Heart left ventricle (tissue), 13 donors: ENCODE measurements around the gene REXO1.

Experiments
- CTCF ChIP-seq, 12 donors: fragments of 200-600 bp; sonication (generic) in 4 of 12; IDR thresholded peaks; one replicate each; pipeline versions ENCODE4 v1.5.0 to v1.8.0; 2018 to 2022; ENCODE audit warnings: antibody characterized with exemption in 12 of 12, mild to moderate bottlenecking in 5 of 12
- POLR2A ChIP-seq, 2 donors: fragments of 450-650 bp; IDR thresholded peaks; one replicate each; pipeline ENCODE4 v1.6.1; 2017; ENCODE audit warnings: antibody characterized with exemption in 2 of 2, mild to moderate bottlenecking in 2 of 2, moderate library complexity in 2 of 2
- donor health status: ischemic (EF 13 %, LVEDD 7.1; RV severe dilation, severe dysfunction).
- donor health status: DM: no; HTN: yes; CAD: no.
- donor health status: DM: no; HTN: no; CAD: no.
- donor health status: ischemic (EF 25% LVEDD 6.9; RV normal size, moderate dysfunction).
- donor health status: ischemic (EF 25% LVEDD 5.7; RV mildly dilated, moderate dysfunction).
- donor health status: ischemic (EF 35%, LVEDD 5.7; RV mildly dilated, moderate dysfunction).
- donor health status: nonischemic (EF 11% LVEDD 7.7; RV severe dilation, severe dysfunction).
- donor health status: DM: yes; HTN: yes; CAD: no.
- donor health status: PGD.
- donor health status: ischemic (EF 29% LVEDD 5.4; RV normal size, mild dysfunction).
- donor health status: nonischemic (EF 23%, LVEDD 6.1; RV moderate dilation, normal function).

- no peak for TF ChIP-seq CTCF (IDR thresholded peaks at IDR 0.05)
- no peak for TF ChIP-seq POLR2A (IDR thresholded peaks at IDR 0.05)
Measured at GRCh38 chr19:1845125-1845515, 3.2 kb downstream of the REXO1 start.
